WTC11 (cell line): Measurements from ENCODE around the gene TMEM151B. TPM values are rescaled to one million over a fixed set of nuclear protein-coding genes. Genes with fewer than 3 reads are reported as not detected.
A peak's percentile ranks its signal among the peaks of the same experiment; 100 is the strongest.

ENCODE experiments used
- CREB1 ChIP-seq: sonication (generic); formaldehyde crosslinking; IDR thresholded peaks from 2 replicates; pipeline ENCODE4 v1.8.0; 2023; ENCODE audit warnings: mild to moderate bottlenecking, missing genetic modification reagents
- CTCF ChIP-seq: fragments of 200-600 bp; IDR thresholded peaks from 2 replicates; pipeline ENCODE4 v1.8.0; 2022; ENCODE audit warnings: antibody characterized with exemption
- E2F4 ChIP-seq: sonication (generic); formaldehyde crosslinking; IDR thresholded peaks from 2 replicates; pipeline ENCODE4 v1.8.1; 2022; ENCODE audit warnings: low read depth, mild to moderate bottlenecking, moderate library complexity, missing genetic modification reagents, borderline replicate concordance
- E2F5 ChIP-seq: sonication (generic); formaldehyde crosslinking; IDR thresholded peaks from 2 replicates; pipeline ENCODE4 v1.8.1; 2022; ENCODE audit warnings: mild to moderate bottlenecking, moderate library complexity, missing genetic modification reagents
- FOXK1 ChIP-seq: sonication (generic); formaldehyde crosslinking; IDR thresholded peaks from 2 replicates; pipeline ENCODE4 v1.8.0; 2022; ENCODE audit warnings: mild to moderate bottlenecking, moderate library complexity, missing genetic modification reagents
- FOXP4 ChIP-seq: sonication (generic); formaldehyde crosslinking; IDR thresholded peaks from 2 replicates; pipeline ENCODE4 v1.8.0; 2022; ENCODE audit warnings: mild to moderate bottlenecking, missing genetic modification reagents
- MLX ChIP-seq: sonication (generic); formaldehyde crosslinking; IDR thresholded peaks from 2 replicates; pipeline ENCODE4 v1.8.1; 2023; ENCODE audit warnings: mild to moderate bottlenecking, missing genetic modification reagents, moderate library complexity
- MXD4 ChIP-seq: fragments of 250-450 bp; sonication (Bioruptor Pico); IDR thresholded peaks from 2 replicates; pipeline ENCODE4 v1.8.0; 2021; ENCODE audit warnings: mild to moderate bottlenecking, moderate library complexity, borderline replicate concordance
- MYBL2 ChIP-seq: sonication (generic); formaldehyde crosslinking; IDR thresholded peaks from 2 replicates; pipeline ENCODE4 v1.8.1; 2023; ENCODE audit warnings: mild to moderate bottlenecking, moderate library complexity, missing genetic modification reagents
- NR2C2 ChIP-seq: sonication (generic); formaldehyde crosslinking; IDR thresholded peaks from 2 replicates; pipeline ENCODE4 v1.8.0; 2022; ENCODE audit warnings: mild to moderate bottlenecking, missing genetic modification reagents
- OVOL2 ChIP-seq: fragments of 250-450 bp; sonication (Bioruptor Pico); IDR thresholded peaks from 2 replicates; pipeline ENCODE4 v1.9.0; 2021; ENCODE audit warnings: mild to moderate bottlenecking, borderline replicate concordance
- PREB ChIP-seq: sonication (generic); formaldehyde crosslinking; IDR thresholded peaks from 2 replicates; pipeline ENCODE4 v1.8.1; 2022; ENCODE audit warnings: mild to moderate bottlenecking, missing genetic modification reagents, moderate library complexity, borderline replicate concordance
- SMAD3 ChIP-seq: sonication (generic); formaldehyde crosslinking; IDR thresholded peaks from 2 replicates; pipeline ENCODE4 v1.8.0; 2022; ENCODE audit warnings: missing genetic modification reagents, mild to moderate bottlenecking, borderline replicate concordance
- STAT6 ChIP-seq: sonication (generic); formaldehyde crosslinking; conservative IDR thresholded peaks from 2 replicates; pipeline ENCODE4 v1.8.1; 2023; ENCODE audit warnings: mild to moderate bottlenecking, low read depth, missing genetic modification reagents, moderate library complexity
- TEAD1 ChIP-seq: sonication (generic); formaldehyde crosslinking; IDR thresholded peaks from 2 replicates; pipeline ENCODE4 v1.8.0; 2022; ENCODE audit warnings: mild to moderate bottlenecking, missing genetic modification reagents
- TP53 ChIP-seq: sonication (generic); formaldehyde crosslinking; IDR thresholded peaks from 2 replicates; pipeline ENCODE4 v1.8.1; 2023; ENCODE audit warnings: mild to moderate bottlenecking, missing genetic modification reagents
- ZBTB43 ChIP-seq: sonication (generic); formaldehyde crosslinking; IDR thresholded peaks from 2 replicates; pipeline ENCODE4 v1.8.1; 2023; ENCODE audit warnings: mild to moderate bottlenecking, missing genetic modification reagents
- ZMAT4 ChIP-seq: fragments of 250-450 bp; sonication (Bioruptor Pico); IDR thresholded peaks from 2 replicates; pipeline ENCODE4 v1.9.0; 2021; ENCODE audit warnings: mild to moderate bottlenecking
- ZNF263 ChIP-seq: sonication (generic); formaldehyde crosslinking; IDR thresholded peaks from 2 replicates; pipeline ENCODE4 v1.8.1; 2022; ENCODE audit warnings: low read depth, mild to moderate bottlenecking, moderate library complexity, missing genetic modification reagents
- ZNF281 ChIP-seq: sonication (generic); formaldehyde crosslinking; IDR thresholded peaks from 2 replicates; pipeline ENCODE4 v1.8.0; 2023; ENCODE audit warnings: mild to moderate bottlenecking, missing genetic modification reagents
- total RNA-seq: library from RNA; stranded (reverse); gene quantifications from 3 replicates; pipeline ENCODE4 v1.2.3, GENCODE V29; 2021

Gene TMEM151B
- total RNA-seq, 1 experiment from 2014 or later = 5.5 TPM

- TF ChIP-seq ZNF281 = no peak; the same call in none of the 2 replicates
- TF ChIP-seq ZMAT4 = no peak
- TF ChIP-seq ZNF263 (CRISPR knock-in tag) = no peak
- TF ChIP-seq PREB (CRISPR knock-in tag) = peak; percentile 77; the same call in 1 of the 2 replicates
- TF ChIP-seq MYBL2 (CRISPR knock-in tag) = peak; percentile 74
- TF ChIP-seq TP53 (CRISPR knock-in tag) = no peak
- TF ChIP-seq TEAD1 (CRISPR knock-in tag) = peak; percentile 44; the same call in 1 of the 2 replicates
- TF ChIP-seq SMAD3 (CRISPR knock-in tag) = no peak
- TF ChIP-seq STAT6 (CRISPR knock-in tag) = no peak
- no peak for TF ChIP-seq OVOL2
- no peak for TF ChIP-seq E2F4
- no peak for TF ChIP-seq NR2C2
- no peak for TF ChIP-seq CREB1 (CRISPR knock-in tag)
- TF ChIP-seq ZBTB43 = no peak
- TF ChIP-seq CTCF = peak; percentile 75
- TF ChIP-seq MLX (CRISPR knock-in tag) = no peak
- TF ChIP-seq MXD4 (CRISPR knock-in tag) = no peak
- TF ChIP-seq FOXK1 = peak; percentile 68
- peak; percentile 59 for TF ChIP-seq FOXP4 (CRISPR knock-in tag)
- no peak; the same call in 1 of the 2 replicates for TF ChIP-seq E2F5 (CRISPR knock-in tag)
These were observed 13.1 kb upstream of the TMEM151B start, which contains the start of gene SLC35B2 (continued) for GRCh38 chr6:44257025-44257752.
